NCI-H128 (cell line): Measurements from ENCODE around the gene AZIN2.
"Not testable (repeated sequence)": the region's sequence is repeated elsewhere in the genome, so short reads cannot be mapped to it uniquely, and the experiment has no call there.

ENCODE experiments used
- DNase-seq: peaks from one replicate; lab custom pipeline; 2025; ENCODE audit not compliant: unreplicated experiment; lab: John Stamatoyannopoulos, UW

AZIN2 gene

GRCh38 chr1:33126411-33127000 is 45.6 kb downstream of the AZIN2 start:
- no peak for DNase-seq

- DNase-seq, result peak; percentile 98
Measured at GRCh38 chr1:33127001-33127823, 46.3 kb downstream of the AZIN2 start.

- no peak for DNase-seq
Measured at GRCh38 chr1:33128781-33129180, 47.8 kb downstream of the AZIN2 start.

GRCh38 chr1:33130297-33130696 is 49.3 kb downstream of the AZIN2 start:
- no peak for DNase-seq

GRCh38 chr1:33131191-33131590 is 50.2 kb downstream of the AZIN2 start:
- DNase-seq, result no peak

GRCh38 chr1:33132549-33132948 is 51.6 kb downstream of the AZIN2 start:
- no peak for DNase-seq

- DNase-seq, result no peak
Measured at GRCh38 chr1:33133478-33134105, 52.6 kb downstream of the AZIN2 start.

- not testable (repeated sequence) for DNase-seq
Measured at GRCh38 chr1:33136041-33136440, 55.1 kb downstream of the AZIN2 start.

GRCh38 chr1:33137800-33138199 is 56.8 kb downstream of the AZIN2 start:
- peak; percentile 39 for DNase-seq

GRCh38 chr1:33140153-33141149 is 59.5 kb downstream of the AZIN2 start:
- DNase-seq, result no peak

GRCh38 chr1:33141216-33141615 is 60.3 kb downstream of the AZIN2 start:
- no peak for DNase-seq

GRCh38 chr1:33141781-33142180 is 60.8 kb downstream of the AZIN2 start:
- DNase-seq, result no peak

GRCh38 chr1:33142483-33143064 is 61.6 kb downstream of the AZIN2 start:
- DNase-seq, result no peak

GRCh38 chr1:33143176-33143575 is 62.2 kb downstream of the AZIN2 start:
- no peak for DNase-seq

GRCh38 chr1:33143698-33144097 is 62.7 kb downstream of the AZIN2 start:
- no peak for DNase-seq

GRCh38 chr1:33146003-33146402 is 65.0 kb downstream of the AZIN2 start:
- DNase-seq, result no peak

- DNase-seq, result no peak
Measured at GRCh38 chr1:33147275-33147996, 66.5 kb downstream of the AZIN2 start.

- DNase-seq, result no peak
Measured at GRCh38 chr1:33147997-33148314, 67.0 kb downstream of the AZIN2 start.

GRCh38 chr1:33148615-33149014 is 67.7 kb downstream of the AZIN2 start:
- no peak for DNase-seq
